ENCODE measurements around the gene CNTN4.

DNA sequence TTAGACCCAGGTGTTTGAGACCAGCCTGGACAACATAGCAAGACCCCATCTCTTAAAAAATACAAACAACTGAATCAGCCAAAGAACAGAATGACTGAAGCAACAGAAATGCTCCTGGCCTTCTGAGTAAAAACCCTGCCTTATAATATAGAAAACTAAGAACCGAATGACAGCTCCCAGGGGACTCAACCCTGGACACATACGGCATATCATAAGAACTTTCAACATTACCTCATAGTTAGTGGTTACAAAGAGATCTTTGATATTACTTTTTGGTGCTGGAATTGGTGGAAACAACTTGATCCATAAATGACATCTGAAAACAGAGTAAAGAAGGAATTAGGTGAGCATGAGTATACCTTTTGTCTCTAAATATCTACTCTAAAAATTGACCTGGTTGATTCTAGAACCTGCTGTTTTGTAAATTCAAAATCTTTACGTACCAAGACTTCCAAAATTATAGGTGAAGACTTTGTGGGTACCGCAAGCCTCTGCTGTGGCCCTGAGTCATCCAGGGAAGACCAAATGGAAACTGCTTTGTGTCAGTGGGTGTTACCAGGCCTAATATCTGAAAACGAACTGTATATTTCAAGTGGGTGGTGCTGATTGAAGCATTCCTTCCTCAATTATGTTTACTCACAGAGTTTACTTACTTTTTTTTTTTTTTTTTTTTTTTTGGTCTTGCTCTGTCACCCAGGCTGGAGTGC, 976.0 kb downstream of the CNTN4 start:
- TF ChIP-seq, protein P1, sequence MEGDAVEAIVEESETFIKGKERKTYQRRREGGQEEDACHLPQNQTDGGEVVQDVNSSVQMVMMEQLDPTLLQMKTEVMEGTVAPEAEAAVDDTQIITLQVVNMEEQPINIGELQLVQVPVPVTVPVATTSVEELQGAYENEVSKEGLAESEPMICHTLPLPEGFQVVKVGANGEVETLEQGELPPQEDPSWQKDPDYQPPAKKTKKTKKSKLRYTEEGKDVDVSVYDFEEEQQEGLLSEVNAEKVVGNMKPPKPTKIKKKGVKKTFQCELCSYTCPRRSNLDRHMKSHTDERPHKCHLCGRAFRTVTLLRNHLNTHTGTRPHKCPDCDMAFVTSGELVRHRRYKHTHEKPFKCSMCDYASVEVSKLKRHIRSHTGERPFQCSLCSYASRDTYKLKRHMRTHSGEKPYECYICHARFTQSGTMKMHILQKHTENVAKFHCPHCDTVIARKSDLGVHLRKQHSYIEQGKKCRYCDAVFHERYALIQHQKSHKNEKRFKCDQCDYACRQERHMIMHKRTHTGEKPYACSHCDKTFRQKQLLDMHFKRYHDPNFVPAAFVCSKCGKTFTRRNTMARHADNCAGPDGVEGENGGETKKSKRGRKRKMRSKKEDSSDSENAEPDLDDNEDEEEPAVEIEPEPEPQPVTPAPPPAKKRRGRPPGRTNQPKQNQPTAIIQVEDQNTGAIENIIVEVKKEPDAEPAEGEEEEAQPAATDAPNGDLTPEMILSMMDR (IDR thresholded peaks at IDR 0.05; ENCODE audit: borderline replicate concordance, extremely low read depth, low read length, poor library complexity, severe bottlenecking): no peak
- no peak for TF ChIP-seq EZH2 (IDR thresholded peaks at IDR 0.05; ENCODE audit: borderline replicate concordance, low read depth, low read length, severe bottlenecking)

Data from DND-41 (cell line).